HG03064 (cell line): ENCODE results near the gene CD226.
"Not testable (repeated sequence)": the region's sequence is repeated elsewhere in the genome, so short reads cannot be mapped to it uniquely, and the experiment has no call there.

ENCODE experiments used
- ATAC-seq: cut with Tn5 transposase; IDR thresholded peaks from one replicate; pipeline ENCODE4 v1.9.1; 2021; ENCODE audit warnings: low read depth; ENCODE audit not compliant: unreplicated experiment

The CD226 gene

DNA sequence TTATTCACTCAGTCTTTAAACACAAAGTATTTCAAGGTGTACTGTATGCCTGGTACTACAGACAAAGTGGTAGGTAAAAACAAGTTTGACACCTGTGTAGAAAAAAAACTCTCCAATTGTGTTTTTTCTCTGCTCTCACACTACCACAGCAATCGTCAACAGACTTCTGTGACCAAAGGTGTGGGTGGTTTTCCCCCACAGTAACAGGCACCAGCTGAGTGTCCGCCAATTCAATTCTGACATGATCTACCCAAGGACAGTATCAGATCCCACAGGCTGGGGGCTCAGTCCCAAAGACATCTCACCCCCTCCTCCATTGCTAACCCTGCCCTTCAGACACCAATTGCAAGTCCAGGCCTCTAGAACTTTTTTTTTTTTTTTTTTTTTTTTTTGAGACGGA is 71.2 kb downstream of the CD226 start:
- no peak for ATAC-seq

DNA sequence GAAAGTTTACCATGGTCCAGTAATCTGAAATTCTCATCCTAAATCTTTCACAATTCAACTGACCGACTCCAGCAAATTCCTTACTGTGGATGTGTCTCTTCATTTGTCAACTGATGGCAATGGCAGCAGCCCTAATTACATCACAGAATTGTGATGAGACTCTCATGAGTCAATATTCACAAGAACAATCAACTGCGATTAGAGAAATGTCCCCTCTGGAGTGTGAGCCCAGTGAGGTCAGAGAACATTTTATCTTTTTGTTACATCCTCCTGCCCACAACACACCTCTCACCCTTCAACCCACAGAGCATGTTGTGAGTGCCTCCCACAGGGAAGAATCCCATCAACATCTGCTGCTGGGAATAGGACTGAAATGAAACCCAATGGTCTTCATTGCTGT is 73.6 kb downstream of the CD226 start:
- ATAC-seq: no peak

DNA sequence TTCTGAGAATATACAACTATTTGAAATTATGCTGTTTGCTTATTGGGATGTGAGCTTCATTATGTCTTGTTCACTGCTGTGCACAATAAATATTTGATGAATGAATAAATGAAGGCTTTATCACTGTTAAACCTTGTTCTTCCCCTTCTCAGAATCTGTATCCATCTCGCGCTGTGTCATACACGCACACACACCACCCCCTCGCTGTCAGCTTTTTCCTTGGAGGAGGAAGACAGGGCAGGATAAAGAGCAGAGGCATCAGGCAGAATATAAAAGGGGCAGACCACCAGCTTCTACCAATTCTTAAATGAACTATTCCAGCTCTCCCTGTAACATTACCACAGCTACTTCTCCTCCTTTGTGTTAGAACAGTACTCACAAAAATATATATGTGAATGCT is 75.0 kb downstream of the CD226 start:
- no peak for ATAC-seq

DNA sequence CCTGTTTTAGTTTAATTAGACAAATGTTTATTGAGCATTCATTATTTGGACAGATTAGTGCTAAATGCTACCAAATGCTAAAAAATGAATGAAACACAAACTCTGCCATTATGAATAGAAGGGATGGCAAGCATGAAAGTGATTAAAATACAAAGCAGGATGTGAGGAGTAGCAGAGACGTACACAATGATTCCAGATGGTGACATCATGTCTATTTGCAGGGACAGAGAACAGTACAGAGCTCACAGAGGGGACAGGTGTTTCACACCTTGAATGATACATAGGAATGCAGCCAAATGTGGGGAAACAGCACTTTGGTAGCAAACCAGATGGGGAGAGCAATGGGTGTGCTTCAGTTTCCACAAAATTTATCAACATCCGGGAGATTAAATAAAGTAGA is 76.3 kb downstream of the CD226 start:
- no peak for ATAC-seq

DNA sequence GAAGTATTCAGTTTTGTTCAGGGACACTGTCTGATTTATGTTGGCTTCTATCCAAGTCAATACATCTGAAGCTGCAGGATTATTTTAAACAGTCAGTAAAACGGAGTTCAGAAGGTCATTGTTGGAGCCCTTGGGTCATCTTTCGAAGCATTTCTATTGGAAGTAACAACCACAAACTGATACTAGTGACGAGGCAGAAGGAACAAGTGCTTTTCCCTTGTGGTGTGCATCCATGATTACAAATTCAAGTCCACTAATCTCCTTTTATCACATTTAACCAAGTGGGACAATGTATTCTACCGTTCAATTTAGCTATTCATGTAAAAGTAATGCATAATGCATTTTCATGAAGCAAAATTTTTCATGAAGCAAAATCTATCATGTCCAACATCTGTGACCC is 76.9 kb downstream of the CD226 start:
- ATAC-seq: no peak

DNA sequence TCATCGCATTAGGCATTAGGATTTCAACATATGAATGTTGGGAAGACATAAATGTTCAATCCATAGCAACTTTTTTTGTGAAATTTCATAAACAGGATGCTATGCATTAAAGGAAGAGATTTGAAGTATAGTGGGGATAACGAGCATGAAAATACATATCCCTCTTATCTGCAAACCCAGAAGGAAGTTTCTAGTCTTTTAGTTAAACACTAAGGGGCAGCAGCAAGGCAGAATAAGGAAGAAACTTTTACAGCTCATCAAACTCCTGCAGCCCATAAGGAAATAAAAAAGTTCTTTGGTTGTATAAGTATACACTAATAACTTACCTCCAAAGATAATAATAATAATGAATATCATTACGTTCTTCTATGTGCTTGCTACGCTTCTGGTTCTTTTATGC is 81.5 kb downstream of the CD226 start:
- ATAC-seq: no peak

DNA sequence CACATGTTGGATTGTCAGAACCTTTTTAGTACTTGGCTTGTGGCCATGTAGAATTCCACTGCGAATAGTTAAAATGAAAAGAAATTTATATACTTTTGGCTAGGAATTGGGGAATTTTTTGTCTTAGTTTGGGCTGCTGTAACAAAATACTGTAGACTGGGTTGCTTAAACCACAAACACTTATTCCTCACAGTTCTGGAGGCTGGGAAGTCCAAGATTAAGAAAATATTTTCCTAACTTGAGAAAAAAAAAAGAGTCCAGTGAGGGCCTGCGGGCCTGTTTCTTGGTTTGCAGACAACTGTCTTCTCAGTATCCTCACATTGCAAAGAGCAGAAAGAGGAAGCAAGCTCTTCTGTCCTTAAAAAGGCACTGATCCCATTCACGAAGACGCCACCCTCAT is 81.9 kb downstream of the CD226 start:
- ATAC-seq: no peak

DNA sequence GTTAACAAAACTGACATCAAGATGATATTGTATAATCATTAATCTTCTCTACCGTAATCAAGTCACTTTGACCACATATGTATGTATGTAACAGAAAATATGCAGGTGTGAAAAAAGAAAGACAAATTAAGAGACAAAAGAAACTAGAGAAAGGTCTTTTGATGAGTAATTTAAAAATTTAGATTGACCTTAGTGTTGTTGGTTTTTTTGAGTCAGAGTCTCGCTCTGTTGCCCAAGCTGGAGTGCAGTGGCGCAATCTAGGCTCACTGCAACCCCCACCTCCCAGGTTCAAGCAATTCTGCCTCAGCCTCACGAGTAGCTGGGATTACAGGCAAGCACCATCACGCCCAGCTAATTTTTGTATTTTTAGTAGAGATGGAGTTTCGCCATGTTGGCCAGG is 82.9 kb downstream of the CD226 start:
- peak; percentile 95 for ATAC-seq

DNA sequence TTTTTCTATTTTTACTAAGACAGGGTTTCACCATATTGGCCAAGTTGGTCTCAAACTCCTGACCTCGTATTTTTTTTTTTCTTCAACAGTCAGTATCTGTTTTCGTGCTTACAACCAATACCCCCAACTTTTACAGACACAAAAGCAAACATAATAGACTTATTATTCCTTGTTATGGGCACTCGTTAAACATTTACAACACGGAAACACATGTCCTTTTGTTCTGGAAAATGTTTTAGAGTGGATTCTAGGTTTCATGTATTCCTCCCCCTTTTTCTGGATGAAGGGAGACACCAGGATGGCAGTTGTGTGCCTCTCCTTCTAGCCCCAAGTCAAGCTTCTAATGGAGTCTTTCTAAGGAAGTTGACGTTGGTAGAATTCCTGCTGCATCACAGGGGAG is 88.8 kb downstream of the CD226 start:
- ATAC-seq: no peak

DNA sequence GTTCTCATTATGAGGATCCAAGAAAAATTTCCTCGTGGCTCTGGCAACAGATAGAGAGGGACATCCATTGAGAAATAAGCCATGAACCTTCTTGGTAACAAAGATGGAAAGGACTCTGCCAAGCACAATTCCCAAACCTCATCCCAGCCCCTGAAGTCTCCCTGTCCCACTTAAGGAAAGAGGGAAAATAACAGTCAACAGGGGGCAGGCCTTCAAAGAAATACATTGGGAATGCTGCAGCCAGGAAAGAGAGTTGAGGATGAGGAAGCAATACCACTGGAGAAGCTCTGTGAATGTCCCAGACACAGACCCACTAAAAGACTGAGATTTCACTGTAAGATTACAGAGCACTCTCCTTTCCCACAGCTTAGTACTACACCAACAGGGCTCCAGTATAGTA is 93.2 kb downstream of the CD226 start:
- no peak for ATAC-seq

DNA sequence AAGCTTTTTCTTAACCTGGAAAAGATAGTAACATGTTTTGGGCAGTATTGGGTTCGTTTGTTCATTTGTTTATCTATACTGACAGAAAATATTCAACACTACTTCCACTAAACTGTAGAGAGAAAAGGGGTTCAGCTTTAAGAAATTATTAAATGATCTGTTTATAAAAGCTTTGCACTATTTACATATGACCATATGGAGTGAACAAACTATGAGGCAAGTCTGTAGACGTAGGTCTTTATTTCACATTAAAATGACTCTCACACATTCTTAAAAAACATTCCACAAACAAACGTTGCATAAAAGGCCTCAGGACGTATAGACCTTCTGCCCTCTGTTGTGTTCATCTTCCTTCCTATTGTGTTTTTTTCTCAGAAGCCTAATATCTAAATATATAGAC is 94.6 kb downstream of the CD226 start:
- ATAC-seq: no peak

DNA sequence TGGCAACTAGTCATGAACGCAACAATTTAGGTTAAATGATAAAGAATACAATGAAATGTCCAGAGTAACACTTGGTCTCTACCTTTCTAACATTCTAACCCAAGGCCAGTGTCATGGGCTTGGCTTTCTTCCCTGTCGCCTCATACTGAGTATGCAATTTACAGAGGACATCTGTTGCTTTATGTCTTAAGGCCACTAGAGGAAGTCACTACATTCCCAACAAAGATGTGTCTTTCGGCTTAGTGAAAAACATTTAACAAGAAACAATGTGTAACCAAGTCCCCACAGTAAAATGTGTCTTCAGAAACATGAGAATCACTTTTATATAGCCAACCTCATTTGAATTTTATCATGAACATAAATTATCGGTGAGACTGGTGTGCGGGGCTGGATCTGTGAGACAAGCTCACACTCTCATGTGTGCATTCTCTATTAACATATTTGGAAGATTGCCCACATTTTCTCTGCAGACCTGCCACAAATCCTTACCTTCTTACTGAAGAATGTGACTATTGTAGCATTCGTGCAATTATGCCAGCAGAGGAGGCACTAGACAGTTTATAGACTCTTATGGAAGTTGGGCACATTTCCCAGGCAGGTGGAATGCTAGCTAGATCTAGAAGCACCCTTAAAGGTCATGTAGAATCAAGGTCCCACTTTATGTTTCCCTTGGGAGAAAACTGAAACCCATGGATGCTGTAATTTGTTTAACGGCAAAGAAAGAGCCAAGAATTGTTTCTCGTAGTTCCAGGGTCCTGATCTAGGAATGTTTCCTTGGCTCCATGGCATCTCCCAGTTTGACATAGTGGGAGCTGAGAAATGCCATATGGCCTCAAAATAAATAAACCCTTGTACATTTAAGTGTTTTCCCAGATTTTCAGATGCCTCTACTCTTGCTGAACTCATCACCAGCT is 101.8 kb downstream of the CD226 start:
- no peak for ATAC-seq

DNA sequence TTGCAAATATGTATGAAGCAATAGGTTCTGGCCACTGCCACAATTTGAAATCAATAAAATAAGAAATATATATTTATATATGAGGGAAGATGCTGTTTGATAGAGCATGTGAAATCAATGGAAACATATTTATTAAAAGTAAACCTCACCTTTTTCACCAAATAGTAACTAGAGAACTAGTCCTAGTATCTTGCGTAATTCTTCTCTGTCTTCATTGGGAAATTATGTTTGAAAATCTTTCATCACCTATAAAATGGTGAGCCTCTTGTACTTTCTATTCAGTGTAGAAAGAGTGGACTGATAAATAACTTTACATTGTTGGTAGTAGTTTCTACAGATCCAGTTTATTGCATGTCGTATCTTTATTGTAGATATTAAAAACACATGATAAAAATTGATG is 103.0 kb downstream of the CD226 start:
- ATAC-seq: no peak

DNA sequence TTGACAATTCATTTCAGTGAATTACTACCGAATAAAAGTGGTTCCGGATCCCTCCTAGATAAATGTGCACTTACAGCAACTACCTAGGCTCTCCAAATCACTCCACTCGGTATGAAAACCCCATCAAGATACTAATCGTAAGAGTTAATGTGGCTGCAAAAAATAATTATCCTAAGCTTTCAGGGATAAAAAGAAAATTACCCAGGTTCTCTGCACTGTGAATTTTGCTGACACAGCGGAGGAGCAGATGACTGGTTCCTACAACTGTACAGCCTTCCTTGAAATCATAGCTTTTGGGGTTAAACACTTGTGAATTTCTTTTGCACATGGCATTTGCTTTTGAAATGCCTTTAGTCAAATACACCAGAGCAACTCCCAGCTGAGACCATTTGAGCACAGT is 104.7 kb downstream of the CD226 start:
- no peak for ATAC-seq

DNA sequence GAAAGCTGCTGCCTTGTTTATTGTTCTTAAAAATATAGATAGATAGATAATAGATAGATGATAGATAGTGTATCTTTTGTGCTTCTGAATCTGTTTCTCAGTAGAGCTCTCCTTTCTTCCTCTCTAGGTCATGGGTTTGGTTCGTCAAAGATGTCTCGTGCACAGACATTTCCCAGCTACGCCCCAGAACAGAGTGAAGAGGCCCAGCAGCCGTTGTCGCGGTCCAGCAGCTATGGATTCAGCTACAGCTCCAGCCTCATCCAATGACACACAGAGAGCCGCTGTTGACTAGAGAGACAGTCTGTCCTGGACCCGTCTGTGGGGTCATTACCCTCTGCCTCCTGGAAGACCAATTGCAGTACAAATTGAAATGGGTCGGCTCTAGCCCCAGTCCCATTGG is 106.6 kb downstream of the CD226 start:
- ATAC-seq: no peak

DNA sequence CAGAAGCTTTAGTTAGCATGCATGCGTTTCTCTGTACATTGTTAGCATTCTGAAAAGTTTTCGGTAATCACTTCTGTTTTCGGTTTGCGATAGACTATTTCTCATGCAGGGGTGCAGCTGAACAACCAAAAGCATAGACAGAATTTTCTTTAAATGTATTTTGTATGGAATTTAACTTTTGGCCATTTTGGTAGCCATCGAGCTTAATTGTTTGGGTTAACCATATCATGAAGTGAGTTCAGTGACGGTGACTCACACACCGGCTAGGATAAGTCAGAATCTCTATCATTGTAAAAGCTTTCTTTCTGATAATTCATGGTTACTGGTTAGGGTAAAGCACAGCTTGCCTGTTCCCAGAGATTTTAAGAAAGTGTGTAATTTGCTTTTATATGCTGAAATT is 107.2 kb downstream of the CD226 start:
- no peak for ATAC-seq

DNA sequence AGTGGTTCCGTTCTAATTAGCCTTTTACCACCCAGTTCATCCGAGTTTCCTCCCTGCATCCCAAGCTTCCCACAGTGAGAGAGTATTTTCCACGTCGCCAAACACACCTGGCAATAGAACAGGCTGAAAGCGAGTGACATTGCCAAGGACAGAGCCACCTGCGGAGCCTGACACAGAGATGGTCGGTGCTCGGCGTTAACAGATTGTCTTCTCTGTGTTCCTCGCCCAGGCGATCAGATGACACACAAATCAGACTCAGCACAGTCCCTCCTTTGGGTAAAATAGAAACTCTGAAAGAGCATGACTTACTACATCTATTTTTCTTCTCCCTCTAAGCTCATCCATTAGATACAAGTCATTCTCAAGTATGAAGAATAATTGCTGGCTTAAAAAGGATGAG is 107.7 kb downstream of the CD226 start:
- ATAC-seq: no peak

DNA sequence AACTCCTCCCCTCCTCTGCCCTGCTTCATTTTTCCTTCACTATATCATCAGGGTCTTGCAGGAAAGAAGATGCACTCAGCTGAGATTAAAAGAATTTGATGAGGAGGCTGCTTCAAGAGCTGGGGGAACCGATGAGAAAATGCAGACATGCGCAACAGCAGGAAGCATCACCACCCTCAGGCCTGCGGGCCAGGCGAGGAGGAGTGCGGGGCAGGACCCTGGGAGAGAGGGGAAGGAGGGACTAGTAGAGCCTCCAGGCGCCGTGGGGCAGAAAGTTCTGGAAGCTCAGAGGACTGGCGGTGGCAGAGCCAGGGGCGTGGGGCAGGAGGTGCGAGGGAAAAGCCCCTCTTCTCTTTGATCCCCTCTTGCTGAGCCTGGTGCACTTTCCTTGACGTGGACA is 108.2 kb downstream of the CD226 start:
- ATAC-seq: no peak

DNA sequence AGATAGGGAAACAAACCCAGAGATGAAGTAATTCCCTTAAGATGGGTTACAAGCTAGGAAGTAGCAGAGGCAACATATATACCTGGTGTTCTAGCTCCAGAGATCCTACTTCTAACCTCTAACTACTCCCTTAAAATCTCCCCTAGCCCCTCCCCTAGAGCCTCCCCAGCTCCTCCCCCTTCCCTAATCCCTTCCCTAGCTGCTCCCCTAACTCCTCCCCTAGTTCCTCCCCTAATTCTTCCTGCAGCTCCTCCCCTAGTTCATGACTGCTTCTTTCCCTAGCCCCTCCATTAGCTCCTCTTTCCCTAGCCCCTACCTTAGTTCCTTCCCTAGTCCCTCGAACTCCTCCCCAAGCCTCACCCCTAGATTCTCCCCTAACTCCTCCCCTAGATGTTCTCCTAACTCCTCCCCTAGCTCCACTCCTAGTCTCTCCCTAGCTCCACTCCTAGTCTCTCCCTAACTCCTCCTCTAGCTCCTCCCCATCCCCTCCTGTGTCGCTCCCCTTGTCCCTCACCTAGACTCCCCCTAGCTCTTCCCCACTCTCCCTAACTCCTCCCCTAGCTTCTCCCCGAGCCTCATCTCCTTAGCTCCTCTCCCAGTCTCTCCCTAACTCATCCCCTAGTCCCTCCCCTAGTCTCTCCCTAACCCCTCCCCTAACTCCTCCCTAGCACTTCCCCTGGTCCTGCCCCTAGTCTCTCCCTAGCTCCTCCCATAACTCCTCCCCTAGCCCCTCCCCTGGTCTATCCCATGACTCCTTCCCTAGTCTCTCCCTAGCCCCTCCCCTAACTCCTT is 108.9 kb downstream of the CD226 start:
- ATAC-seq: no peak

DNA sequence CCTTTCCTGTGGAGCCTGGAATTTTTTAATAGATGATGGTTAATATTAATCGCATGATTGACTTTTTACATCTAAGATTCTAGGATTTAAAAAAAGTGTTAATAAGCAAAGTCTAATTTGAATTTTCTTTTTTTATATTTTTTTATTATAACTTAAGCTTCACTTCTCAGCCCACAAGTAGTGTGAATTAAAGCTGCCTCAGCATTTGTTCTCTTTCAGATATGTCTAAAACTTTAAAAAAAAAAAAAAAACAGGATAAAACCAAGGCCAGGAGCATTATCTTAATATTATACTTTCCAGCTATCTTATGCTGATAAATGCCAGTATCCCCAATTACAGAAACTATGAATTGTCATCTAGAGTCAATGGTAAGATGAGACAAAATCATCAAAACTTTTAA is 109.7 kb downstream of the CD226 start:
- ATAC-seq: no peak

DNA sequence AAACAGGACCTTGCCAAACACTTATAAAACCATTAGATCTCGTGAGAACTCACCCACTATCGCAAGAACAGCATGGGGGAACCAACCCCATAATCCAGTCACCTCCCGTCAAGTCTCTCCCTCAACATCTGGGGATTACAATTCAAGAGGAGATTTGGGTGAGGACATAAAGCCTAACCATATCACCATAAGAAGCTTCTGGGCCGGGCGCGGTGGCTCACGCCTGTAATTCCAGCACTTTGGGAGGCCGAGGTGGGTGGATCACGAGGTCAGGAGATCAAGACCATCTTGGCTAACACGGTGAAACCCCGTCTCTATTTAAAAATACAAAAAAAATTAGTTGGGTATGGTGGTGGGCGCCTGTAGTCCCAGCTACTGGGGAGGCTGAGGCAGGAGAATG is 112.7 kb downstream of the CD226 start:
- not testable (repeated sequence) for ATAC-seq

DNA sequence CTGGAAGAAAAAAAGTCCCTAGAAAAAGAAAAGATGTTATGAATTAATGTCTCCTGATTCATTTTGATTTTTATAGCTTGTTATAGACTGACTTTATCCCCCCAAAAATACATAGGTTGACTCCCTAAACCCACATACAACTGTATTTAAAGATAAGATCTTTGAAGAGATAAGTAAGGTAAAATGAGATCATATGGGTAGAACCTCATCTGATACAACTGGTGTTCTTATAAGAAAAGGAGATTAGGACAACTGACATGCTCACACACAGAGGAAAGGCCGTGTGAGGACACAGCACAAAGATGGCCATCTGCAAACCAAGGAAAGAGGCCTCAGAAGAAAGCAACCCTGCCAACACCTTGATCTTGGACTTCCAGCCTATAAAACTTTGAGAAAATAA is 117.5 kb downstream of the CD226 start:
- no peak for ATAC-seq
